ENCODE measurements around the gene UPF3A. TPM values are rescaled to one million over a fixed set of nuclear protein-coding genes. Genes with fewer than 3 reads are reported as not detected.
"Not testable (repeated sequence)": the region's sequence is repeated elsewhere in the genome, so short reads cannot be mapped to it uniquely, and the experiment has no call there.

Gene UPF3A
- total and polyA plus RNA-seq, 2 of the 4 experiments (the other 2 are of a cell fraction): 11.7 to 51.6 TPM

GRCh38 chr13:114330086-114330485, 48.7 kb downstream of the UPF3A start:
- no peaks in the 10 kb centered on the region for H3K9me3 ChIP-seq (ENCODE audit: control insufficient read depth, insufficient read depth, low read length)
- CTCF ChIA-PET: no interaction called here
- in situ Hi-C loops (cut with MboI; ENCODE audit: low sequenced_read_pairs): no loop called here

GRCh38 chr13:114333881-114334280, 52.5 kb downstream of the UPF3A start:
- H3K9ac ChIP-seq (ENCODE audit: low read depth, low read length); H3K36me3 ChIP-seq (ENCODE audit: control insufficient read depth, insufficient read depth, low read length); H3K79me1 ChIP-seq (ENCODE audit: low read depth in 1 of 2, low read length in 2 of 2); ATAC-seq (ENCODE audit: low read depth); H4K91ac ChIP-seq (ENCODE audit: insufficient read depth, low read depth, low read length); H3K4me3 ChIP-seq (ENCODE audit: insufficient read depth, low read depth, low read length); dilution Hi-C loops (cut with HindIII; ENCODE audit: low sequenced_read_pairs, unreplicated experiment); H3K23ac ChIP-seq (ENCODE audit: low read depth, low read length); H3K4ac ChIP-seq (ENCODE audit: low read depth, low read length); H2BK15ac ChIP-seq (ENCODE audit: low read depth, low read length); H2BK120ac ChIP-seq (ENCODE audit: low read depth, low read length); H2AK9ac ChIP-seq (replicated peaks; ENCODE audit: low read depth, low read length, poor library complexity); H4K20me1 ChIP-seq (ENCODE audit: insufficient read depth, low read length); BruUV-seq (replicated peaks); H3K18ac ChIP-seq (ENCODE audit: low read depth, low read length); H3K27ac ChIP-seq (ENCODE audit: insufficient read depth, low read length); H2AK5ac ChIP-seq (ENCODE audit: low read depth, low read length); H3K4me1 ChIP-seq (ENCODE audit: control insufficient read depth, insufficient read depth, low read length); H3K14ac ChIP-seq (replicated peaks; ENCODE audit: low read depth, low read length); DNase-seq; H3K9me1 ChIP-seq (ENCODE audit: insufficient read depth, low read length); H3K27me3 ChIP-seq (ENCODE audit: control insufficient read depth, insufficient read depth, low read length); H3K56ac ChIP-seq (ENCODE audit: extremely low read depth, insufficient read depth, low read length); POLR2A ChIA-PET (ENCODE audit: unreplicated experiment); H4K8ac ChIP-seq (ENCODE audit: low read depth in 2 of 2, low read length in 2 of 2); H4K5ac ChIP-seq (ENCODE audit: low read depth, low read length); H2AFZ ChIP-seq (replicated peaks; ENCODE audit: low read length, poor library complexity); intact Hi-C loops (cut with micrococcal nuclease); CTCF ChIA-PET; in situ Hi-C loops (cut with MboI; ENCODE audit: low sequenced_read_pairs); H3K9me3 ChIP-seq (ENCODE audit: control insufficient read depth, insufficient read depth, low read length); H2BK20ac ChIP-seq (ENCODE audit: low read depth, low read length); H3K4me2 ChIP-seq (ENCODE audit: low read depth, low read length); H2BK5ac ChIP-seq (ENCODE audit: low read depth, low read length, poor library complexity, severe bottlenecking): not testable (repeated sequence)
- WGBS, 2 experiments (ENCODE audit: extremely low coverage in 2 of 2, insufficient read length in 1 of 2): 60% methylated on average over 1 of the region's 3 CpGs; no CpG with 5 or more reads in 1 of the 2 experiments

More at GRCh38 chr13:114330086-114330485, 48.7 kb downstream of the UPF3A start:
- H3K56ac ChIP-seq (ENCODE audit: extremely low read depth, insufficient read depth, low read length): no peak overlapping the region
- H3K18ac ChIP-seq (ENCODE audit: low read depth, low read length): no peak overlapping the region
- H2BK20ac ChIP-seq (ENCODE audit: low read depth, low read length): no peak overlapping the region
- H2BK120ac ChIP-seq (ENCODE audit: low read depth, low read length): no peak overlapping the region
- H3K4me1 ChIP-seq (ENCODE audit: control insufficient read depth, insufficient read depth, low read length): peaks cover 2% of the 10 kb centered on the region
- no peak overlapping the region for H2BK15ac ChIP-seq (ENCODE audit: low read depth, low read length)
- intact Hi-C loops (cut with micrococcal nuclease) (no loop called here), dilution Hi-C loops (cut with HindIII; ENCODE audit: low sequenced_read_pairs, unreplicated experiment) (no loop called here)
- no peak overlapping the region for H4K91ac ChIP-seq (ENCODE audit: insufficient read depth, low read depth, low read length)
- POLR2A ChIA-PET (ENCODE audit: unreplicated experiment): no interaction called here
- no peak overlapping the region for H3K14ac ChIP-seq (replicated peaks; ENCODE audit: low read depth, low read length)
- H4K20me1 ChIP-seq (ENCODE audit: insufficient read depth, low read length): peaks cover 9% of the 10 kb centered on the region; the same call in 1 of the 2 replicates
- no TSS peak for BruUV-seq (replicated peaks)
- no peak overlapping the region for H2AK9ac ChIP-seq (replicated peaks; ENCODE audit: low read depth, low read length, poor library complexity)
- no peak overlapping the region for H3K23ac ChIP-seq (ENCODE audit: low read depth, low read length)
- no peak overlapping the region for H4K5ac ChIP-seq (ENCODE audit: low read depth, low read length)
- no peak overlapping the region for H4K8ac ChIP-seq (ENCODE audit: low read depth in 2 of 2, low read length in 2 of 2)
- no peaks in the 10 kb centered on the region; the same call in 1 of the 2 replicates for H3K9me1 ChIP-seq (ENCODE audit: insufficient read depth, low read length)
- H2AFZ ChIP-seq (replicated peaks; ENCODE audit: low read length, poor library complexity): no peak overlapping the region
- H2BK5ac ChIP-seq (ENCODE audit: low read depth, low read length, poor library complexity, severe bottlenecking): no peak overlapping the region
- TF ChIP-seq BHLHE40 (IDR thresholded peaks at IDR 0.05; ENCODE audit: low read depth, low read length) (no peak), SMC3 (IDR thresholded peaks at IDR 0.05; ENCODE audit: low read depth, low read length) (no peak), RAD21 (IDR thresholded peaks at IDR 0.05; ENCODE audit: low read length) (no peak), NFE2L2 (IDR thresholded peaks at IDR 0.05; ENCODE audit: low read depth, low read length) (no peak), FOS (IDR thresholded peaks at IDR 0.05; ENCODE audit: low read depth, low read length) (no peak), MAFK (IDR thresholded peaks at IDR 0.05; ENCODE audit: low read depth, low read length) (no peak), MXI1 (IDR thresholded peaks at IDR 0.05; ENCODE audit: borderline replicate concordance, low read depth, low read length) (no peak)
- TF ChIP-seq, protein P1, sequence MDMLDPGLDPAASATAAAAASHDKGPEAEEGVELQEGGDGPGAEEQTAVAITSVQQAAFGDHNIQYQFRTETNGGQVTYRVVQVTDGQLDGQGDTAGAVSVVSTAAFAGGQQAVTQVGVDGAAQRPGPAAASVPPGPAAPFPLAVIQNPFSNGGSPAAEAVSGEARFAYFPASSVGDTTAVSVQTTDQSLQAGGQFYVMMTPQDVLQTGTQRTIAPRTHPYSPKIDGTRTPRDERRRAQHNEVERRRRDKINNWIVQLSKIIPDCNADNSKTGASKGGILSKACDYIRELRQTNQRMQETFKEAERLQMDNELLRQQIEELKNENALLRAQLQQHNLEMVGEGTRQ (IDR thresholded peaks at IDR 0.05; ENCODE audit: low read depth, low read length): no peak
- no peak overlapping the region for H3K4ac ChIP-seq (ENCODE audit: low read depth, low read length)
- no peak overlapping the region for H2AK5ac ChIP-seq (ENCODE audit: low read depth, low read length)
- H3K4me3 ChIP-seq (ENCODE audit: insufficient read depth, low read depth, low read length): no peak overlapping the region
- peaks cover 11% of the 10 kb centered on the region for H3K36me3 ChIP-seq (ENCODE audit: control insufficient read depth, insufficient read depth, low read length)
- H3K27ac ChIP-seq (ENCODE audit: insufficient read depth, low read length): no peak overlapping the region
- no peak overlapping the region for H3K9ac ChIP-seq (ENCODE audit: low read depth, low read length)
- DNase-seq (no peak), ATAC-seq (ENCODE audit: low read depth) (no peak)
- no CpG with 5 or more reads among the region's 5 CpGs for WGBS, 2 experiments (ENCODE audit: extremely low coverage in 2 of 2, insufficient read length in 1 of 2)
- H3K27me3 ChIP-seq (ENCODE audit: control insufficient read depth, insufficient read depth, low read length): no peaks in the 10 kb centered on the region
- H3K4me2 ChIP-seq (ENCODE audit: low read depth, low read length): no peak overlapping the region
- peaks cover 16 to 28% of the 10 kb centered on the region in 2 experiments for H3K79me1 ChIP-seq (ENCODE audit: low read depth in 1 of 2, low read length in 2 of 2)
